ENCODE data around the gene TMED9. TPM values are rescaled to one million over a fixed set of nuclear protein-coding genes. Genes with fewer than 3 reads are reported as not detected.

Gene TMED9
- total and polyA plus RNA-seq, 10 of the 15 experiments (the other 5 are each of a cell fraction or from before 2014, with no cell fraction given), result 35.7 to 144 (median 105) TPM

- RAD21 ChIA-PET (ENCODE audit: unreplicated experiment), result interaction anchor here (0.6 to 1.6 kb wide), 2 partner anchors 25 to 62 kb away, joined by 3 read pairs; no protein-coding TSS in a partner anchor
These were observed 46.3 kb upstream of the TMED9 start for GRCh38 chr5:177545487-177546257.

More at GRCh38 chr5:177545487-177546257, 46.3 kb upstream of the TMED9 start:
- ATAC-seq (no peak), FAIRE-seq (no peak), DNase-seq (ENCODE audit: low read depth, low spot score) (no peak)
- SMC1A ChIA-PET (ENCODE audit: uncharacterized antibody, unreplicated experiment), result interaction anchor here (1.2 to 1.6 kb wide), 3 partner anchors 13 to 74 kb away, joined by 3 read pairs; no protein-coding TSS in a partner anchor
- 93% methylated on average over 4 of the region's 4 CpGs for WGBS (ENCODE audit: insufficient coverage, insufficient replicate concordance, low lambda C conversion rate, missing lambda C conversion rate)
- no peak overlapping the region for H3K4me2 ChIP-seq (ENCODE audit: control insufficient read depth, insufficient read depth)
- H3K4me3 ChIP-seq, result no peak overlapping the region
- POLR2A ChIA-PET, result interaction anchor here (0.7 kb wide), 3 partner anchors 12 to 610 kb away, joined by 3 to 7 read pairs (median 7); no protein-coding TSS in a partner anchor
- no peaks in the 10 kb centered on the region for H4K20me1 ChIP-seq (ENCODE audit: control insufficient read depth, insufficient read depth)
- no peaks in the 10 kb centered on the region for H3K27me3 ChIP-seq (replicated peaks in 1 of 2; ENCODE audit: control insufficient read depth in 2 of 2, insufficient read depth in 2 of 2, low read length in 1 of 2)
- CTCF ChIA-PET, result interaction anchor here (0.9 to 1.7 kb wide), 3 partner anchors 36 to 525 kb away, joined by 3 to 4 read pairs (median 3); partner anchors contain the start of gene DOK3
- no peaks in the 10 kb centered on the region for H3K4me1 ChIP-seq (ENCODE audit: control insufficient read depth, insufficient read depth, low read length)
- H3K79me2 ChIP-seq (ENCODE audit: control insufficient read depth, insufficient read depth, low read length), result peaks cover 4% of the 10 kb centered on the region
- intact Hi-C loops (cut with micrococcal nuclease; ENCODE audit: unreplicated experiment) (no loop called here), in situ Hi-C loops (cut with MboI) (no loop called here)
- H3K9me3 ChIP-seq (replicated peaks; ENCODE audit: control insufficient read depth, insufficient read depth, low read length), result no peaks in the 10 kb centered on the region
- TF ChIP-seq PML (IDR thresholded peaks at IDR 0.05; ENCODE audit: low read length) (no peak), IKZF2 (IDR thresholded peaks at IDR 0.05) (no peak), RAD21 (IDR thresholded peaks at IDR 0.05; ENCODE audit: insufficient read depth, low read depth, low read length) (no peak), CEBPB (IDR thresholded peaks at IDR 0.05; ENCODE audit: borderline replicate concordance in 1 of 2, low read depth in 2 of 2, low read length in 2 of 2) (no peak), MTA2 (IDR thresholded peaks at IDR 0.05; ENCODE audit: low read depth) (no peak), DPF2 (IDR thresholded peaks at IDR 0.05) (no peak), CUX1 (IDR thresholded peaks at IDR 0.05; ENCODE audit: insufficient replicate concordance, low read depth, low read length) (no peak), CHD1 (IDR thresholded peaks at IDR 0.05; ENCODE audit: low read depth, low read length) (no peak), ASH2L (IDR thresholded peaks at IDR 0.05; ENCODE audit: borderline replicate concordance, low read depth) (no peak), ZBTB40 (IDR thresholded peaks at IDR 0.05; ENCODE audit: borderline replicate concordance) (no peak), IKZF1 (conservative IDR thresholded peaks at IDR 0.05) (no peak), BHLHE40 (IDR thresholded peaks at IDR 0.05; ENCODE audit: borderline replicate concordance in 1 of 2, low read depth in 2 of 2, low read length in 1 of 2) (no peak), MTA3 (IDR thresholded peaks at IDR 0.05; ENCODE audit: borderline replicate concordance, low read length) (no peak), KAT2A (conservative IDR thresholded peaks at IDR 0.05; ENCODE audit: control insufficient read depth, low read depth, low read length) (no peak)
- H3K27ac ChIP-seq (ENCODE audit: control insufficient read depth, insufficient read depth), result no peak overlapping the region
- peaks cover 0 to 9% of the 10 kb centered on the region in 2 experiments; a peak in 1 of 4 replicates for H3K36me3 ChIP-seq (ENCODE audit: control insufficient read depth in 2 of 2, insufficient read depth in 2 of 2, low read length in 1 of 2)
- no TSS peak for BruUV-seq (replicated peaks)
- no peak overlapping the region for H2AFZ ChIP-seq (ENCODE audit: control insufficient read depth, low read depth, low read length)
- H3K9ac ChIP-seq (ENCODE audit: control insufficient read depth, insufficient read depth, low read length), result no peak overlapping the region
